GM23338 (cell line): Measurements from ENCODE around the gene LRATD1. TPM values are rescaled to one million over a fixed set of nuclear protein-coding genes. Genes with fewer than 3 reads are reported as not detected.

Experiments used
- ATAC-seq: fragments of 200-7000 bp; cut with Tn5 transposase; 3 replicates; pipeline ENCODE4 v1.9.1; 2020
- DNase-seq: peaks from one replicate; pipeline ENCODE4 v3.0.0-alpha.2; 2015; ENCODE audit warnings: low spot score
- H2AFZ ChIP-seq: fragments of 200-600 bp; sonication (generic); 2 replicates; pipeline ENCODE4 v1.8.0; 2016; ENCODE audit warnings: antibody characterized with exemption, mild to moderate bottlenecking, moderate library complexity
- H3F3A ChIP-seq: fragments of 200-600 bp; sonication (generic); replicated peaks from 2 replicates; pipeline ENCODE4 v1.8.0; 2017; ENCODE audit warnings: antibody characterized with exemption, mixed run types, low read depth
- H3K27ac ChIP-seq: fragments of 200-600 bp; sonication (generic); 2 replicates; pipeline ENCODE4 v1.6.1; 2016; ENCODE audit warnings: low read depth
- H3K27me3 ChIP-seq: fragments of 200-600 bp; sonication (generic); 2 replicates; pipeline ENCODE4 v1.8.0; 2016; ENCODE audit warnings: mild to moderate bottlenecking, mixed run types, moderate library complexity; ENCODE audit not compliant: insufficient read depth
- H3K36me3 ChIP-seq: fragments of 200-600 bp; sonication (generic); 2 replicates; pipeline ENCODE4 v1.8.0; 2016; ENCODE audit warnings: mild to moderate bottlenecking; ENCODE audit not compliant: insufficient read depth
- H3K4me1 ChIP-seq: fragments of 200-600 bp; sonication (generic); 2 replicates; pipeline ENCODE4 v1.8.0; 2016; ENCODE audit warnings: mild to moderate bottlenecking, moderate library complexity; ENCODE audit not compliant: insufficient read depth
- H3K4me2 ChIP-seq: fragments of 200-600 bp; sonication (generic); 2 replicates; pipeline ENCODE4 v1.7.1; 2017; ENCODE audit warnings: mixed run types
- H3K4me3 ChIP-seq: fragments of 200-600 bp; sonication (generic); 2 replicates; pipeline ENCODE4 v1.6.1; 2016; ENCODE audit warnings: mixed run types
- H3K79me2 ChIP-seq: fragments of 200-600 bp; sonication (generic); replicated peaks from 2 replicates; pipeline ENCODE4 v1.8.0; 2017; ENCODE audit warnings: mild to moderate bottlenecking; ENCODE audit not compliant: insufficient read depth
- H3K9me2 ChIP-seq: fragments of 200-600 bp; sonication (generic); 2 replicates; pipeline ENCODE4 v1.8.0; 2017; ENCODE audit not compliant: insufficient read depth
- H4K20me1 ChIP-seq: fragments of 200-600 bp; sonication (generic); replicated peaks from 2 replicates; pipeline ENCODE4 v1.8.0; 2017; ENCODE audit warnings: mild to moderate bottlenecking; ENCODE audit not compliant: insufficient read depth
- H3K27ac Mint-ChIP-seq: 2 replicates; pipeline ENCODE4 v1.8.0; 2020; ENCODE audit warnings: inconsistent platforms, mild to moderate bottlenecking, moderate library complexity, mixed read lengths
- H3K27me3 Mint-ChIP-seq: 3 replicates; pipeline ENCODE4 v1.8.0; 2022; ENCODE audit warnings: low read depth, mild to moderate bottlenecking, moderate library complexity, mixed read lengths, inconsistent platforms; ENCODE audit not compliant: insufficient read depth, poor library complexity
- H3K36me3 Mint-ChIP-seq: 3 replicates; pipeline ENCODE4 v1.8.0; 2021; ENCODE audit warnings: low read depth, mild to moderate bottlenecking, inconsistent platforms, moderate library complexity, mixed read lengths
- H3K4me1 Mint-ChIP-seq: 3 replicates; pipeline ENCODE4 v1.8.0; 2020; ENCODE audit warnings: mild to moderate bottlenecking, inconsistent platforms, mixed read lengths
- H3K4me3 Mint-ChIP-seq: 3 replicates; pipeline ENCODE4 v1.8.0; 2021; ENCODE audit warnings: moderate library complexity, mild to moderate bottlenecking, inconsistent platforms, mixed read lengths
- H3K9me3 Mint-ChIP-seq: 3 replicates; pipeline ENCODE4 v1.8.0; 2020; ENCODE audit warnings: moderate library complexity, mild to moderate bottlenecking, inconsistent platforms, mixed read lengths
- CREB1 ChIP-seq: fragments of 250-450 bp; sonication (Bioruptor Pico); IDR thresholded peaks from 2 replicates; pipeline ENCODE4 v1.5.0; 2020; ENCODE audit warnings: low read depth, mild to moderate bottlenecking, moderate library complexity
- CTCF ChIP-seq, 2 experiments: fragments of 200-600 bp in 1 of 2; sonication (generic) in 1 of 2; conservative IDR thresholded peaks; 2 replicates each; pipeline versions ENCODE4 v1.5.1 to v1.6.1; 2016 to 2017; ENCODE audit warnings: antibody characterized with exemption in 2 of 2, low read depth in 2 of 2, mild to moderate bottlenecking in 2 of 2, moderate library complexity in 1 of 2
- ETS1 ChIP-seq: IDR thresholded peaks from 2 replicates; pipeline ENCODE4 v1.6.1; 2016; ENCODE audit warnings: antibody characterized with exemption
- EZH2 ChIP-seq: fragments of 200-600 bp; sonication (generic); IDR thresholded peaks from one replicate; pipeline ENCODE4 v1.8.0; 2017; ENCODE audit warnings: antibody characterized with exemption, mild to moderate bottlenecking, low read depth; ENCODE audit not compliant: unreplicated experiment
- EZH2phosphoT487 ChIP-seq: fragments of 200-600 bp; sonication (generic); IDR thresholded peaks from one replicate; pipeline ENCODE4 v1.8.1; 2018; ENCODE audit warnings: antibody characterized with exemption; ENCODE audit not compliant: unreplicated experiment
- JUNB ChIP-seq: IDR thresholded peaks from one replicate; pipeline ENCODE4 v1.6.1; 2016; ENCODE audit warnings: antibody characterized with exemption; ENCODE audit not compliant: unreplicated experiment
- NANOG ChIP-seq: IDR thresholded peaks from 2 replicates; pipeline ENCODE4 v1.6.1; 2016; ENCODE audit warnings: antibody characterized with exemption, borderline replicate concordance
- POLR2AphosphoS5 ChIP-seq: IDR thresholded peaks from 2 replicates; pipeline ENCODE4 v1.6.1; 2016; ENCODE audit warnings: antibody characterized with exemption, low read depth
- REST ChIP-seq: IDR thresholded peaks from one replicate; pipeline ENCODE4 v1.6.1; 2018; ENCODE audit warnings: antibody characterized with exemption; ENCODE audit not compliant: unreplicated experiment
- STAT1 ChIP-seq: IDR thresholded peaks from one replicate; pipeline ENCODE4 v1.6.1; 2016; ENCODE audit warnings: antibody characterized with exemption; ENCODE audit not compliant: unreplicated experiment
- ZNF114 ChIP-seq: fragments of 250-450 bp; sonication (Bioruptor Pico); IDR thresholded peaks from 2 replicates; pipeline ENCODE4 v1.5.0; 2020; ENCODE audit warnings: mild to moderate bottlenecking, moderate library complexity
- ZNF331 ChIP-seq: fragments of 250-450 bp; sonication (Bioruptor Pico); IDR thresholded peaks from 2 replicates; pipeline ENCODE4 v1.5.0; 2020; ENCODE audit warnings: low read depth, mild to moderate bottlenecking, moderate library complexity
- ZNF462 ChIP-seq: fragments of 250-450 bp; sonication (Bioruptor Pico); IDR thresholded peaks from 2 replicates; pipeline ENCODE4 v1.5.0; 2020; ENCODE audit warnings: mild to moderate bottlenecking, moderate library complexity
- polyA plus RNA-seq: library from polyadenylated mRNA; unstranded; fragments of >200 nt; fragmentation: Nextera tagmentation; extraction: Ambion mirVana; gene quantifications from 2 replicates; pipeline ENCODE4 v1.2.1, GENCODE V29; 2016
- total RNA-seq: library from RNA; depleted of rRNA; stranded (reverse); fragments of >200 nt; shearing (Covaris generic); gene quantifications from 2 replicates; pipeline ENCODE4 v1.2.3, GENCODE V29; 2014

Gene LRATD1
- total and polyA plus RNA-seq, 2 experiments from 2014 or later, result 2.7 to 5.7 TPM

- Histone ChIP-seq H3F3A (no peaks in the 10 kb centered on the region), H3K4me2 (no peak overlapping the region), H3K79me2 (no peaks in the 10 kb centered on the region), H3K9me2 (peaks cover 4% of the 10 kb centered on the region; the same call in 1 of the 2 replicates), H2AFZ (no peak overlapping the region), H4K20me1 (no peaks in the 10 kb centered on the region), H3K4me1 (no peaks in the 10 kb centered on the region), H3K27ac (no peak overlapping the region), H3K27me3 (no peaks in the 10 kb centered on the region), H3K4me3 (no peak overlapping the region), H3K36me3 (no peaks in the 10 kb centered on the region)
- TF ChIP-seq NANOG (no peak), CTCF (conservative IDR thresholded peaks at IDR 0.05; ENCODE audit: low read depth in 2 of 2) (no peak), ETS1 (no peak), ZNF462 (no peak), ZNF114 (no peak), JUNB (no peak), EZH2 (no peak), REST (no peak), POLR2AphosphoS5 (no peak), EZH2phosphoT487 (no peak), CREB1 (CRISPR knock-in tag) (no peak), STAT1 (no peak), ZNF331 (no peak)
- Mint-ChIP-seq H3K27me3 (no peaks in the 10 kb centered on the region), H3K36me3 (no peaks in the 10 kb centered on the region), H3K4me1 (no peaks in the 10 kb centered on the region), H3K9me3 (no peaks in the 10 kb centered on the region), H3K4me3 (no peak overlapping the region), H3K27ac (no peak overlapping the region)
- no peak for DNase-seq
- no peak for ATAC-seq
These were observed 24.3 kb upstream of the LRATD1 start for GRCh38 chr2:14608245-14608644.
